Activated CD4-positive, alpha-beta T cell treated with anti-CD3 and anti-CD28 coated beads, Interleukin-2, amount 10 ng/mL, durations not matched to agents 24 days and 14 days (primary cell): Measurements from ENCODE around the gene PANK2. TPM values are rescaled to one million over a fixed set of nuclear protein-coding genes. Genes with fewer than 3 reads are reported as not detected.

Experiments
- DNase-seq: peaks from one replicate; pipeline ENCODE4 v3.0.0; 2022
- H3K27ac Mint-ChIP-seq: one replicate; pipeline ENCODE4 v1.8.0; 2022; ENCODE audit warnings: mild to moderate bottlenecking, mixed read lengths
- H3K27me3 Mint-ChIP-seq: one replicate; pipeline ENCODE4 v1.8.0; 2022; ENCODE audit warnings: mixed read lengths
- H3K36me3 Mint-ChIP-seq: one replicate; pipeline ENCODE4 v1.8.0; 2022; ENCODE audit warnings: low read depth, mild to moderate bottlenecking, mixed read lengths
- H3K4me1 Mint-ChIP-seq: one replicate; pipeline ENCODE4 v1.8.0; 2021; ENCODE audit warnings: mixed read lengths
- H3K4me3 Mint-ChIP-seq: one replicate; pipeline ENCODE4 v1.8.0; 2022; ENCODE audit warnings: mild to moderate bottlenecking, moderate library complexity, mixed read lengths
- H3K9me3 Mint-ChIP-seq: one replicate; pipeline ENCODE4 v1.8.0; 2021; ENCODE audit warnings: mixed read lengths
- intact Hi-C: fragments of 100-400 bp; cut with micrococcal nuclease; formaldehyde crosslinking; loops from one replicate; pipeline ENCODE4 v1.15.1; 2023
- total RNA-seq: library from RNA; stranded (reverse); gene quantifications from 2 replicates; pipeline ENCODE4 v1.2.3, GENCODE V29; 2022

The PANK2 gene
- total RNA-seq, 1 donor from 2014 or later: 45.4 TPM

GRCh38 chr20:3976511-3976910 lies 87.3 kb downstream of the PANK2 start:
- Mint-ChIP-seq H3K4me1 (peaks cover 17% of the 10 kb centered on the region), H3K36me3 (peaks cover 29% of the 10 kb centered on the region), H3K4me3 (no peak overlapping the region), H3K27me3 (no peaks in the 10 kb centered on the region), H3K27ac (no peak overlapping the region), H3K9me3 (peaks cover 4% of the 10 kb centered on the region)
- intact Hi-C loops: no loop called here
- no peak for DNase-seq

Other genes starting within 250 kb of the PANK2 start
- not detected in 2 replicates for gene GFRA4, start 226.0 kb upstream of the PANK2 start, total RNA-seq
- not detected in 2 replicates for gene ADAM33, start 207.4 kb upstream of the PANK2 start, total RNA-seq
- not detected in 2 replicates for gene SIGLEC1, start 176.8 kb upstream of the PANK2 start, total RNA-seq
- gene HSPA12B, start 156.7 kb upstream of the PANK2 start, total RNA-seq: not detected in 2 replicates
- gene ADISSP, start 121.6 kb upstream of the PANK2 start, total RNA-seq: 62.9 and 68.8 TPM in 2 replicates
- gene SPEF1, start 107.9 kb upstream of the PANK2 start, total RNA-seq: not detected in 2 replicates
- gene CENPB, start 102.6 kb upstream of the PANK2 start, total RNA-seq: 72.8 and 74.4 TPM in 2 replicates
- 70.7 and 75.5 TPM in 2 replicates for gene CDC25B, start 93.1 kb upstream of the PANK2 start, total RNA-seq
- gene AP5S1, start 68.8 kb upstream of the PANK2 start, total RNA-seq: 13.0 and 13.5 TPM in 2 replicates
- 39.3 and 40.2 TPM in 2 replicates for gene MAVS, start 42.6 kb upstream of the PANK2 start, total RNA-seq
- gene RNF24, start 126.2 kb downstream of the PANK2 start, total RNA-seq: 13.6 and 15.4 TPM in 2 replicates